HEK293 (cell line): Measurements from ENCODE around the gene RPS6KB1.

Experiments used
- CTCF ChIP-seq: fragments of 450-650 bp; formaldehyde crosslinking; IDR thresholded peaks from 2 replicates; pipeline ENCODE4 v1.5.1; 2016; ENCODE audit warnings: missing biosample characterization, missing genetic modification characterization
- SP3 ChIP-seq: fragments of 450-650 bp; formaldehyde crosslinking; IDR thresholded peaks from 2 replicates; pipeline ENCODE4 v1.5.1; 2016; ENCODE audit warnings: missing biosample characterization, missing genetic modification characterization
- ZNF274 ChIP-seq, 2 experiments: fragments of 200-500 bp in 1 of 2; fragments of 450-650 bp in 1 of 2; sonication (Bioruptor generic) in 1 of 2; formaldehyde crosslinking in 1 of 2; IDR thresholded peaks; 2 replicates each; pipeline versions ENCODE4 v1.5.1 to v1.6.1; 2014 to 2016; ENCODE audit warnings: borderline replicate concordance in 1 of 2, inconsistent platforms in 1 of 2, low read length in 1 of 2, missing biosample characterization in 1 of 2, missing genetic modification characterization in 1 of 2
- ZNF423 ChIP-seq: fragments of 450-650 bp; formaldehyde crosslinking; IDR thresholded peaks from 2 replicates; pipeline ENCODE4 v1.5.1; 2016; ENCODE audit warnings: missing biosample characterization, missing genetic modification characterization
- ZNF707 ChIP-seq: fragments of 450-650 bp; formaldehyde crosslinking; IDR thresholded peaks from 2 replicates; pipeline ENCODE4 v1.5.1; 2016; ENCODE audit warnings: missing biosample characterization, missing genetic modification characterization
- TF ChIP-seq, protein P1 (sequence below): fragments of 450-650 bp; IDR thresholded peaks from 2 replicates; pipeline ENCODE4 v1.5.1; 2018; ENCODE audit warnings: missing biosample characterization, mild to moderate bottlenecking, missing genetic modification characterization
- TF ChIP-seq, protein P2 (sequence below): fragments of 450-650 bp; formaldehyde crosslinking; IDR thresholded peaks from 2 replicates; pipeline ENCODE4 v1.5.1; 2016; ENCODE audit warnings: missing biosample characterization, missing genetic modification characterization
- TF ChIP-seq, protein P3 (sequence below): fragments of 450-650 bp; formaldehyde crosslinking; IDR thresholded peaks from 2 replicates; pipeline ENCODE4 v1.5.1; 2016; ENCODE audit warnings: missing biosample characterization, missing genetic modification characterization

GRCh38 chr17:59853168-59853918, 39.6 kb upstream of the RPS6KB1 start:
- no peak for TF ChIP-seq ZNF274 (IDR thresholded peaks at IDR 0.05; ENCODE audit: low read length)
- TF ChIP-seq ZNF274 (tag by site-specific recombination; IDR thresholded peaks at IDR 0.05; ENCODE audit: borderline replicate concordance): no peak
- no peak for TF ChIP-seq ZNF707
- no peak for TF ChIP-seq SP3 (tag by site-specific recombination)
- TF ChIP-seq, protein P1, sequence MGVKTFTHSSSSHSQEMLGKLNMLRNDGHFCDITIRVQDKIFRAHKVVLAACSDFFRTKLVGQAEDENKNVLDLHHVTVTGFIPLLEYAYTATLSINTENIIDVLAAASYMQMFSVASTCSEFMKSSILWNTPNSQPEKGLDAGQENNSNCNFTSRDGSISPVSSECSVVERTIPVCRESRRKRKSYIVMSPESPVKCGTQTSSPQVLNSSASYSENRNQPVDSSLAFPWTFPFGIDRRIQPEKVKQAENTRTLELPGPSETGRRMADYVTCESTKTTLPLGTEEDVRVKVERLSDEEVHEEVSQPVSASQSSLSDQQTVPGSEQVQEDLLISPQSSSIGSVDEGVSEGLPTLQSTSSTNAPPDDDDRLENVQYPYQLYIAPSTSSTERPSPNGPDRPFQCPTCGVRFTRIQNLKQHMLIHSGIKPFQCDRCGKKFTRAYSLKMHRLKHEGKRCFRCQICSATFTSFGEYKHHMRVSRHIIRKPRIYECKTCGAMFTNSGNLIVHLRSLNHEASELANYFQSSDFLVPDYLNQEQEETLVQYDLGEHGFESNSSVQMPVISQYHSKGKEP (tag by site-specific recombination): no peak
- TF ChIP-seq, protein P2, sequence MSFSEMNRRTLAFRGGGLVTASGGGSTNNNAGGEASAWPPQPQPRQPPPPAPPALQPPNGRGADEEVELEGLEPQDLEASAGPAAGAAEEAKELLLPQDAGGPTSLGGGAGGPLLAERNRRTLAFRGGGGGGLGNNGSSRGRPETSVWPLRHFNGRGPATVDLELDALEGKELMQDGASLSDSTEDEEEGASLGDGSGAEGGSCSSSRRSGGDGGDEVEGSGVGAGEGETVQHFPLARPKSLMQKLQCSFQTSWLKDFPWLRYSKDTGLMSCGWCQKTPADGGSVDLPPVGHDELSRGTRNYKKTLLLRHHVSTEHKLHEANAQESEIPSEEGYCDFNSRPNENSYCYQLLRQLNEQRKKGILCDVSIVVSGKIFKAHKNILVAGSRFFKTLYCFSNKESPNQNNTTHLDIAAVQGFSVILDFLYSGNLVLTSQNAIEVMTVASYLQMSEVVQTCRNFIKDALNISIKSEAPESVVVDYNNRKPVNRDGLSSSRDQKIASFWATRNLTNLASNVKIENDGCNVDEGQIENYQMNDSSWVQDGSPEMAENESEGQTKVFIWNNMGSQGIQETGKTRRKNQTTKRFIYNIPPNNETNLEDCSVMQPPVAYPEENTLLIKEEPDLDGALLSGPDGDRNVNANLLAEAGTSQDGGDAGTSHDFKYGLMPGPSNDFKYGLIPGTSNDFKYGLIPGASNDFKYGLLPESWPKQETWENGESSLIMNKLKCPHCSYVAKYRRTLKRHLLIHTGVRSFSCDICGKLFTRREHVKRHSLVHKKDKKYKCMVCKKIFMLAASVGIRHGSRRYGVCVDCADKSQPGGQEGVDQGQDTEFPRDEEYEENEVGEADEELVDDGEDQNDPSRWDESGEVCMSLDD (tag by site-specific recombination): no peak
- TF ChIP-seq CTCF (tag by site-specific recombination): no peak
- no peak for TF ChIP-seq ZNF423 (tag by site-specific recombination)
- TF ChIP-seq, protein P3, sequence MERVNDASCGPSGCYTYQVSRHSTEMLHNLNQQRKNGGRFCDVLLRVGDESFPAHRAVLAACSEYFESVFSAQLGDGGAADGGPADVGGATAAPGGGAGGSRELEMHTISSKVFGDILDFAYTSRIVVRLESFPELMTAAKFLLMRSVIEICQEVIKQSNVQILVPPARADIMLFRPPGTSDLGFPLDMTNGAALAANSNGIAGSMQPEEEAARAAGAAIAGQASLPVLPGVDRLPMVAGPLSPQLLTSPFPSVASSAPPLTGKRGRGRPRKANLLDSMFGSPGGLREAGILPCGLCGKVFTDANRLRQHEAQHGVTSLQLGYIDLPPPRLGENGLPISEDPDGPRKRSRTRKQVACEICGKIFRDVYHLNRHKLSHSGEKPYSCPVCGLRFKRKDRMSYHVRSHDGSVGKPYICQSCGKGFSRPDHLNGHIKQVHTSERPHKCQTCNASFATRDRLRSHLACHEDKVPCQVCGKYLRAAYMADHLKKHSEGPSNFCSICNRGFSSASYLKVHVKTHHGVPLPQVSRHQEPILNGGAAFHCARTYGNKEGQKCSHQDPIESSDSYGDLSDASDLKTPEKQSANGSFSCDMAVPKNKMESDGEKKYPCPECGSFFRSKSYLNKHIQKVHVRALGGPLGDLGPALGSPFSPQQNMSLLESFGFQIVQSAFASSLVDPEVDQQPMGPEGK (tag by site-specific recombination): no peak
